Adipose tissue (tissue), 3 donors: Measurements from ENCODE around the gene RBM47. TPM values are rescaled to one million over a fixed set of nuclear protein-coding genes. Genes with fewer than 3 reads are reported as not detected.
"Not testable (repeated sequence)": the region's sequence is repeated elsewhere in the genome, so short reads cannot be mapped to it uniquely, and the experiment has no call there.

Experiments
- H3K27ac ChIP-seq: one replicate; pipeline ENCODE4 v1.5.1; 2013; ENCODE audit warnings: low read depth, low read length
- WGBS, 3 donors: extraction: QIAGEN DNeasy Blood & Tissue Kit; methylation state at CpG; one replicate each; pipeline ENCODE4 v1.1.7; 2013; 5-methylcytosine and 5-hydroxymethylcytosine counted together
- polyA plus RNA-seq, 3 donors: library from polyadenylated mRNA; stranded (reverse); fragments of 200-250 nt; gene quantifications; one replicate each; pipeline ENCODE4 v1.2.3, GENCODE V29; 2013
- donor health status: healthy with polysubstance abuse.
- donor health status: Bipolar disorder and iron deficiency.
- donor health status: healthy.

RBM47 gene
- polyA plus RNA-seq, 3 donors, result 8.9 to 15.5 (median 11.5) TPM

DNA sequence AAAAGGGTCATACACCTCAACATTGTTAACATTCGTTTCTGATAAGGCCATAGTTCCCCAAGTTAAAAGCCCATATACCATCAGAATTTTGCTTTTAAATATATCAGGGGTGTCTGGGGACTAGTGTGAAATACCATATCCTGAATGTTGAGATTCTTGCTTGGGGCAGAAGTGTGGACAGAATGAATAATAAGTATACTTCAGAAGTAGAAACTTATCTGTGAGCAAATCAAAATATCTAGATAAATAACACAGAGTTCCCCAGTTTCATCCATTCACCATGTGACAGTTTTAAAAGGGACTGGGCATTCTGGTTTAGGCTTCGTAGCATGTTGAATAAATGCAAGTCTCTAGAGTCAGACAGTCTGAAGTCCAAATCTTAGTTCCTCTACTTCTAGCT lies 184.0 kb downstream of the RBM47 start:
- 47 to 74% (median 72%) methylated on average over 2 of the region's 2 CpGs for WGBS, 3 donors
- no peak overlapping the region for H3K27ac ChIP-seq

DNA sequence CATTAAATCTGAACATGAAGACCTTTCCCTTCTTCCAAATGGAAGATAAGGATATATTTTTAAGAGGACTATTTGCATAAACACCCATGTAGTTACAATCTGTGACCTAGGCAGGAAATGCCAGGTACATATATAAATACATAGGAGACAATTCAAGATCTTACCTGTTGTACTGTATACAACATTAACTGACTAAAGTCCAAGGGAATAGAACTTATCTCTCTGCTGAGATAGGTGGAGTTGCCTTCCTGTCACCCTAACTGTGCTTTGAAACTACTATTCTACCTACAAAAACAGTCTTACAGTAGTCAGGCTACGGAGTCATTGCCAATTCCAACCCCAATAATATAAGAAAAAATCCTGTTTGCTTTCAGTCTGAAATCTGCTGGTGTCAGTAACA lies 188.2 kb downstream of the RBM47 start:
- WGBS, 3 donors, result 36 to 96% (median 95%) methylated on average over 1 of the region's 1 CpG
- no peak overlapping the region for H3K27ac ChIP-seq

DNA sequence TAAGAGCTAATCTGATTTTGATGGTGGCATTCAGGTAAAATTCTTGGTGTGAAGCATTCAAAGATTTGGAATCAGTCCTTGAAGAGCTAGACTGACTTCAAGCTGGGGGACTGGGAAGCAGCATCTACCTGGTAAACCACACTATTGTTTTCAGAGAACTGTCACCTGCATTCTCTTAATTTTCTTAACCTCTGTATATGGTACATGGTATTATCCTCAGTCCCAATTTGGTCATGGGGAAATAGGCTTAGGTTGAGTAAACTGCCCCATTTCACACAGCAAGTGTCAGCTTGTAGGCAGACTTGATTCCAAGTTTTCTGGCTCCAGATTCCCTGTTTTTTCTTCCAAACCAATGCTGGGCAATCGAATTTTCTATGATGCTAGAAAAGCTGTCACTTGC lies 190.1 kb downstream of the RBM47 start:
- no peak overlapping the region for H3K27ac ChIP-seq
- WGBS, 3 donors, result 61 to 72% (median 63%) methylated on average over 1 of the region's 1 CpG

DNA sequence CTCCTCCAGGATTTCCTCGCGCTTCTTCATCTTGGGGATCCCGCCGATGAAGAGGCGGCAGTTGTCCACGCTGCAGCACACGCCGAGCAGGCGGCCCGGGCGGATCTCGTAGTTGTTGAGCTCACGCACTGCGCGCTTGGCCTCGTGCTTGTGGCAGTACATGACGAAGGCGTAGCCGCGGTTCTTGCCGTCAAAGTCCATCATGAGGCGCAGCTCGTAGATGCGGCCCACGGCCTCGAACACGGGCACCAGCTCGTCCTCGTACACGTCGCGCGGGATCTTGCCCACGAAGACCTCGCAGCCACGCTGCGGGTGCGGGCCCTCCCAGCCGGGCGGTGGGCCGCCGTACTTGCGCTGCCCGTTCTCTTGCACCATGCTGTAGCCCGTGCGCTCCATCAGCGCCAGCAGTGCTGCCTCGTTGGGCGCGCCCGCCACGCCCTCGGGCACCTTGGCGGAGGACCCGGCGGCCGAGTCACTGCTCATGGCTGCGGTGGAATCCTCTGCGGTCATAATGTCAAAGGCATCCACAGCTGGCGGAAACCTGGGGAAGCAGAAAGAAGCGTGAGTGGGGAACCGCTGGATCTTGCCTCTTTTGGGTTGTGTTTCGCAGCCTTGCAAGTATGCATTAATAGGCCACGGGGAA lies 191.2 kb downstream of the RBM47 start:
- H3K27ac ChIP-seq, result no peak overlapping the region
- 96 to 98% (median 97%) methylated on average over 53 to 64 of the region's 64 CpGs for WGBS, 3 donors

DNA sequence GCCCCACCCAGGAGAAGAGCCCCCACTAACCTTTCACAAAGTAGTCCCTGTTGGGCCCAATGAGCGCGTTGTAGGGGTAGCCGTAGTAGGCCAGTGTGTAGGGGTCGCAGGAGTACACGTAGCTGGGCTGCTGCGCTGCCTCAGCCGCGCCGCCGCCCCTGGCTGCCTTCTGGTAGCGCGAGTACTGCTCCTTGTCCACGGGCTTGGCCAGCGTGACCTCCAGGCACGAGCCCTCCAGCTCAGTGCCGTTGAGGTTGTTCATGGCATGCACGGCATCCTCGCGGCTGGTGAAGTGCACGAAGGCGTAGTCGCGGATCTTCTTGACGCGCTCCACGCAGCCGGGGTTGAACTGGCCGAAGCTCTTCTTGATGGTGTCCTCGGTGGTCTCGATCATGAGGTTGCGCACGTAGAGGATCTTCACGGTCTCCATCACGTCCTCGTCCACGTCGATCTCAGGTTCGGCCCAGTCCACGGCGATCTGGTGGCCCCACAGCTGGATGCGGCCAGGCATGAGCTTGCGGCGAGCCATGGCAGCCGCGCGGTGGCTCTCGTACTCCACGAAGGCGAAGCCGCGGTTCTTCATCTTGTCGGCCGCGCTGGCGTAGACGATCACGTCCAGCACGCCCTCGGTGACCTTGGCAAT lies 191.8 kb downstream of the RBM47 start:
- no peak overlapping the region for H3K27ac ChIP-seq
- 98 to 99% (median 99%) methylated on average over 59 of the region's 59 CpGs for WGBS, 3 donors

DNA sequence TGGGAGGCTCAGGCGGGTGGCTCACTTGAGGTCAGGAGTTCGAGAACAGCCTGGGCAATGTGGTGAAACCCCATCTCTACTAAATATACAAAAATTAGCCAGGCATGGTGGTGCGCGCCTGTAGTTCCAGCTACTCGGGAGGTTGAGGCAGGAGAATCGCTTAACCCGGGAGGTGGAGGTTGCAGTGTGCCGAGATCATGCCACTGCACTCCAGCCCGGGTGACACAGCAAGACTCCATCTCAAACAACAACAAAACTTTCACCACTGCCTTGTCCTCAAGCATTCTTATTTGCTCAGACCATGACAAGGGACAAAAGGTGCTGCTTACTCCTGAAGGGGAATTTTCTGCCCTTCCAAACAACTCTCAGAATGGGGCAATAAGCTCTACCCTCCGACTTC lies 194.4 kb downstream of the RBM47 start:
- 89 to 97% (median 95%) methylated on average over 10 of the region's 10 CpGs for WGBS, 3 donors
- H3K27ac ChIP-seq, result not testable (repeated sequence)

DNA sequence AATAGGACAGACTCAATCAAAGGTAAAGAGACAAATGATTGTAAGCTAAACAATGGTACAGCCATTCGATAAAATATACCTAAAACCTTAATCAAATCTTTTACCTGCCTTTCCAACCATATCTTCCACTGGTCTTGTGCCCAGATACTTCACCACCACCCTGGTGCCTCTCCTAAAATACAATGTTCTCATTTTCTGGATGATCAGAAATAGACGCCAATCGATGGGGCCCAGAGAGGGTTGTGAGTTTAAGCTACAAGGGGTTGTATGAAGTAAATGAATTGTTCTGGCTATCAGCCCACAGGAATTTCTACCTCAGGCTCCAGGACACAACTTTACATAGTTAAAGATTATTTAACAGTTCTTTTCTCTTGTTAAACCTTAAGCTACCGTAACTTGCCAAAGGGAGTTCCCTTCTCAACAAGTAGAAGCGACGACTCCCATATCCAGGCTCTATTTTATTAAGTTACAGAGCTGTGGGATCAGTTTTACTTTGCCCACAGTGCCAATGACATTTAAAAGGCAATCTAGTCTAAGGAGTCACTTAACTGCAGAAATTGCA lies 195.5 kb downstream of the RBM47 start:
- WGBS, 3 donors, result 60 to 94% (median 87%) methylated on average over 6 of the region's 6 CpGs

DNA sequence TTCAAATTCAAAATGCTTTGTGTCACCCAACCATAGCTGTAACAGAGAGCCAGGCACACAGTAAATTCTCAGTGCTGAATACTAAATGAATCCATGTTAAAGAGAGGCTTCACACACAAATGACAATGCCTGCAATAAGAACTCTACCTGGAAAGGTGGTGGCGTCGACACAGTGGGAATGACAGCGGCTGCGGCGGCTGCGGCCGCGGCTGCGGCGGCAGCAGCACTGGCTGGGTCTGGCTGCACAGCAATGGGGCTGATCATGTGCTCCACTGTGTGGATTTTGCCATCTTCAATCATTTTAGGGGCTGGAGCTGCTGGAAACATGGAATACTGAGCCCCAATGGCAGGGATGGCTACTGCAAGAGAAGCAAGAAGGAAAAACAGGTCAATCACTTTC lies 197.2 kb downstream of the RBM47 start:
- 95 to 99% (median 98%) methylated on average over 10 of the region's 10 CpGs for WGBS, 3 donors
- no peak overlapping the region for H3K27ac ChIP-seq

More for the DNA sequence above, 195.5 kb downstream of the RBM47 start:
- no peak overlapping the region for H3K27ac ChIP-seq

DNA sequence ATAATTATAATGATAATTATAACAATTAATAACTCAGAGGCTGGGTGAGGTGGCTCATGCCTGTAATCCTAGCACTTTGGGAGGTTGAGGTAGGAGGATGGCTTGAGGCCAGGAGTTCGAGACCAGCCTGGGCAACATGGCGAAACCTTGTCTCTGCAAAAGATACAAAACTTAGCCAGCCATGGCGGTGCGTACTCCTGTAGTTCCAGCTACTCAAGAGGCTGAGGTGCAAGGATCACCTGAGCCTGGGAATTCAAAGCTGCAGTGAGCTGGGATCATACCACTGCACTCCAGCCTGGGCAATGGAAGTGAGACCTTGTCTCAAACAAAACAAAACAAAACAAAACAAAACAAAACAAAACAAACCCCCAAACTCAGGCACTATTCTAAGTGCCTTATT lies 201.8 kb downstream of the RBM47 start:
- H3K27ac ChIP-seq, result not testable (repeated sequence)
- 94 to 96% (median 95%) methylated on average over 4 of the region's 4 CpGs for WGBS, 3 donors

DNA sequence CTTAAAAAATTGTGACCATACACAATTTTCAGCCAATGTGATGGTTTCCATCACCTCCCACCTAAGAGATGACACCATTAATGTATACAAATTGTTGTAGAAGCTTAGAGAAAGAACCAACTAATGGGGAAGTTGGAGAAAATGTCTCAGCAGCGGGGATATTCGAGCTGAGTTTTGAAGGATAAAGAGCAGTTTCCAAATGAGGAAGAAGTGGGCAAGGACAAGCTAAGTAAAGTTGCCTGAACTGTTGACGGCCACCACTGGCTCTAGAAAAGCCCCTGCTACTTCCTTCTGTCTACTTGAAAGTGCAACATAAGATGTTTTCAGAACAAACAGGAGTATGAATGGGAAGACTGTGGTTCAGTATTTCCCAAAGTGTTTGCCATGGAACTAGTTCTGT lies 202.5 kb downstream of the RBM47 start:
- 50 to 77% (median 67%) methylated on average over 3 of the region's 3 CpGs for WGBS, 3 donors
- no peak overlapping the region for H3K27ac ChIP-seq

DNA sequence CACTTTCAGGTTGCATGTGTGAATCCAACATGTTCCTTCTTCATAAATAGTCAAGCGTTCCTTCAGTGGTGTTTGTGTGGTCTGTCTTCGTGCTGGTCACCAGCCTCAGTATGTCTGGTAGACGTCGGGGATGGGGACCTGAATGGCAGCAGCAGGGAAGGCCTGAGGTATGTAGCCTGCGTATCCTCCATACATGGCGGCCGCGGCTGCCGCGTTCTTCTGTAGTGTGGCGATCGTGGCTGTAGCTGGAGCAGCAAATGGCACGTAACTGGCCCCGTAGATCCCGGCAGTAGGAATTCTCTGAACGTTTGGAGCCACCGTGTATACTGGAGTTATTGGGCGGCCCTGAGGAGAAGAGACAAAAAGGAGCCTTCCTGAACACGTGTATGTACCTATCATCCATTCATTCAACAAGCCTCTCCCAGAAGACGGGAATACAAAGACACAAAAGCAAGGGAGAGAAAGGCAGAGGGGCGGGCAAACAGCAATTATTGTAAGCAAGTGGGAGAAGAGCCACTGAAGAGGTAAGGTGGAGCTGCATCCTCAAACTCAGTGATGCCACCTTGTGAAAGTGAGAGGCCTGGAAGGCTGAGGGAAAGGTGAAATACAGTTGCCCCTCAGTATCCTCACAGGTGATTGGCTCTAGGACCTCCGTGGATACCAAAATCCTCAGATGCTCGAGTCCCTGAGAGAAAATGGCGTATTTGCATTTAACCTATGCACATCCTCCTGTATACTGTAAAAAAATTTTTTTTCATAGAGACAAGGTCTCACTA lies 203.7 kb downstream of the RBM47 start:
- 94 to 95% (median 95%) methylated on average over 24 of the region's 24 CpGs for WGBS, 3 donors
- H3K27ac ChIP-seq, result no peak overlapping the region

DNA sequence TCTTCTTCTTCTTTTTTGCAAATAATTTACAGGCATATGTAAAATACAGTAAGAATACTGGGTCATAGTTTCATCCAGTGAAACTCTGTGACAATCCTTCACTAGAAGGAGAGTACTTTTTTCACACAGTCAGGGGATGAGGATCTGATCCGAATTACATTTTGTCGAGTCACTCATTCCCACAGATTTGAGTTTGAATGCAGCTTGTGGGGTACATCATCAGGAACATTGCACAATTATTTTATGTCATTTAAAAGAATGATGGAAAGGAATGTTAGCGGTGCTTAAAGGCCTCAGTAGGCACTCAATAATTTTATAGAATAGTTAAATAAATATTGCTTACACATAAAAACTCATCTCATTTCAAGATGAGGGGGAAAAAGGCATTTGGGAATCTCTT lies 205.9 kb downstream of the RBM47 start:
- H3K27ac ChIP-seq, result no peak overlapping the region
- WGBS, 3 donors, result 79 to 88% (median 83%) methylated on average over 3 of the region's 3 CpGs

DNA sequence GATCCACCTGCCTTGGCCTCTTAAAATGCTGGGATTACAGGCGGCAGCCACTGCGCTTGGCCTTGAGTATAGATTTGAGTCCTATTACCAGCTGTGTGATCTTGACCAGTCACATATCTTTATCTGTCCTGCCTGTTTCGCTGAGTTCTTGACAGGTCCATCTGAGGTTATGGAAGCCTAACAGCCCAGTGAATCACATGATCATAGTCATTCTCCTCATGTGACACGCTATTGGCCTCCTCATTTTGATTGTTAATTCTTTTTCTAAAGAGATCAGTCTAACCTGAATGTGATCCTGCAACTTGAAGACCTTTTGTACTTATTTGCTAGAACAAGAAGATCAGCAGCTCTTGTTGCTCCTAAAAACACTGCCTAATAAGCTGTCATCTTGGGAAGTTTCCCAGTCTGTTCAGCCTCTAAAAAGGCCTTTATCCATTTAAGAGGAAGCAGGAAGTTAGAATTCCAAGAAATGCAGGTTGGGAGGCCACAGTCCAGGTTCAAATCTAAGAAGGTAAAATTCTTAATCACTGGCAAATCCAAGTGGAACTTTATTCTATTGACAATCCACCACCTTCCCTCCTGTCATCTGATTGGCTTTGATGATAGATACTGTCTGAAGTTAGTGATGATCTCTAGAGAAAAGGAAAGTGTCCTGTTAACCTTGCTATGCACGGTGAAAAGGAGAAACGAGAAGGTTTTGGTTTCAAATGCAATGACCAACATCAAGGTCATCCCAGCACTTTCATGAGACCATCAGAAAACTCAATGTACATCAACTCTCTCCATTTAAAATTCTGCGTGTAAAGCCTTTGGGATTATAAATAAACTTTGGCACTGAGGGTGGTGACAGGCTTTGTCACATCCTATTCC lies 207.6 kb downstream of the RBM47 start:
- no peak overlapping the region for H3K27ac ChIP-seq
- WGBS, 3 donors, result 77 to 95% (median 94%) methylated on average over 7 of the region's 7 CpGs

DNA sequence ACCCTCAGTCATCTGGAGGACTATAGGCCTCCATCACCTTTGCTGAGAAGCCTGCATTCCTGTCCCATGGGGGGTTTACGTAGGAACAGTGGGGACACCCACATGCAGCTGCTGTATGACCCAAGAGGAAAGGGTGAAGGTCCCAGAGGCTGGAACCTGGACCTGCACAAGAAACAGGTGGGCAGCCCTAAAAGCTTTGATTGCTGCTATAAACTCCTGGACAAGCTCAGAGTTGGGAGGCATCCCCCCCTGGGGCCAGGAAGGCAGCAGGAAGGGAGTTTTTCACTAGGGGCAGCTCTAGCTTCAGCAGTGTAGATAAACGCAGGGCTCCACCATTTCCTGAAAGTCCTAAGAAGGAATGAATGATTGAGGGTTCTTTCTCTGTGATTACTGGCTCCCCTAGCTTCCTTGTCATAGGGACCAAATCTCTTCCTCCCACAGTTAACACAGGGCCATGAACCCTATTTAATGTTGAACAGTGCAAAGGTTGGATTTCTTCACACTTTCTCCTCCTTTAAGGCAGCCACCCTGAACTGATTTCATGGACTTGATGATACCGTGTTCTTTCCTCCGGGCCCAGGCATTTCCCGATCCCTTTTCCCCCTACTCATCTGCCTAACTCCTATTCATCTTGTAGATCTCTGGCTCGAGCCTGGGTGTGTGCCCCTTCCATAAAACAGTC lies 210.3 kb downstream of the RBM47 start:
- 55 to 75% (median 55%) methylated on average over 6 of the region's 6 CpGs for WGBS, 3 donors
- H3K27ac ChIP-seq, result no peak overlapping the region

DNA sequence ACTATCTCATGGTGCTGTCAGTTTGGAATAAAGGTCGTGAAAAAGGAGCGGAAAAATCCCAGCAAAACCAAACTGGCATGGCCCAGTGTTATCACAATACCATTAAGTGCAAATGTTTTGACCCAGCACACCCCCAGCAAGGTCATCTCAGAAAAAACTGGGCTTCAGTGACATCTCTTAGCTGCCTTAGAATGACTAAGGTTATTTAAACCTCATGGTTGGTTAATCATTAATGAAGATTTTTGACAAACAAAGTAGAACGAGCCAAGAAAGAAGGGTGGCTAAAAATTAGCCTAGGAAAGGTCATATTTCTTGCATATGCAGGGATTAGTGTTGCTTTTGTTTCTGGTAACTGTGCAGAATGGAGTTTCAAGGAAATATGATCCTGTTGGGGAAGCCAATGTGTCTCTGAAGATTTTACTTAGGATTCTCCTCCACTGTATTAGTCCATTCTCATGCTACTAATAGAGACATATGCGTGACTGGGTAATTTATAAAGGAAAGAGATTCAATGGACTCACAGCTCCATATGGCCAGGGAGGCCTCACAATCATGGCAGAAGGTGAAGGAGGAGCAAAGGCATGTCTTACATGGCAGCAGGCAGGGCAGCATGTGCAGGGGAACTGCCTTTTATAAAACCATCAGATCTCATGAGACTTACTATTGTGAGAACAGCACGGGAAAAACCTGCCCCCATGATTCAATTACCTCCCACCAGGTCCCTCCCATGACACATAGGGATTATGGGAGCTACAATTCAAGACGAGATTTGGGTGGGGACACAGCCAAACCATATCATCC lies 211.0 kb downstream of the RBM47 start:
- WGBS, 3 donors, result 45 to 74% (median 70%) methylated on average over 6 of the region's 6 CpGs
- H3K27ac ChIP-seq, result no peak overlapping the region

DNA sequence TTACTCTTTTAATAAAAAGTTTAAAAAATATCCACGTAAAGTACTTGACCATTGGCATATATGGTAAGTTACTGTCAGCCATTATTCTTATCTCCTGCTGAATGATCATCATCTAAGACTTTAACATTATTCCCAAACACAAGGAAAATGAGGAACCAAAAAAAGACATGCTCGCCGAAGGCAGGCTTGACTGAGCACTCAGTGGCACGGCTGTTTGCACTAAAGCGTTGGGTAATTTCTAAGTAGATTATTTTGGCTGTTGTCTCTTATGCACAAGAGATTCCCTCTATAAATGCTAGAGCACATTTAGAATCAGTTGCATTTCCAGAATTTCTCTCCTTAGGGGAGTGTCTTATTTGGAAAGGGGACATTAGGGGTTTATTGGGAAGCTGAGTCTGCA lies 211.7 kb downstream of the RBM47 start:
- no peak overlapping the region for H3K27ac ChIP-seq
- WGBS, 3 donors, result 54 to 90% (median 89%) methylated on average over 5 of the region's 5 CpGs

DNA sequence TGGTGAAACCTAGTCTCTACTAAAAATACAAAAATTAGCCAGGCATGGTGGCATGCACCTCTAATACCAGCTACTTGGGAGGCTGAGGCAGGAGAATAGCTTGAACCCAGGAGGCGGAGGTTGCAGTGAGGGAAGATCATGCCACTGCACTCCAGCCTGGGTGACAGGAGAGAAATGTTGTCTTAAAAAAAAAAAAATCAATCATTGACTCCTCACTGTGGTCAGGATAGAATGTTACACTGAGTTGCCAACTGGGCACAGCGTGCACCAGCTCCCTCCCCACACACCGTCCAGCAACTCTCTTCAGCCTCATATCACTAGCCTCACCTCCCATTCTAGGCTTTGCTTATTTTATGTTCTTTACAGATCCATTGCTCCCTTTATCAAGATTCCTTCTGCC lies 215.0 kb downstream of the RBM47 start:
- 59 to 81% (median 76%) methylated on average over 3 of the region's 3 CpGs for WGBS, 3 donors

More for the DNA sequence above, 215.0 kb downstream of the RBM47 start:
- no peak overlapping the region for H3K27ac ChIP-seq
